WTC11 (cell line): Measurements from ENCODE around the gene ADCY5.

ENCODE experiments used
- ATF3 ChIP-seq: sonication (generic); formaldehyde crosslinking; conservative IDR thresholded peaks from 2 replicates; pipeline ENCODE4 v1.8.1; 2022; ENCODE audit warnings: mild to moderate bottlenecking, missing genetic modification reagents
- CREM ChIP-seq: sonication (generic); formaldehyde crosslinking; IDR thresholded peaks from 2 replicates; pipeline ENCODE4 v1.8.1; 2022; ENCODE audit warnings: mild to moderate bottlenecking, missing genetic modification reagents, moderate library complexity
- CTCF ChIP-seq: fragments of 200-600 bp; IDR thresholded peaks from 2 replicates; pipeline ENCODE4 v1.8.0; 2022; ENCODE audit warnings: antibody characterized with exemption
- ETV6 ChIP-seq: sonication (generic); formaldehyde crosslinking; IDR thresholded peaks from 2 replicates; pipeline ENCODE4 v1.8.1; 2022; ENCODE audit warnings: mild to moderate bottlenecking, missing genetic modification reagents
- FOXJ3 ChIP-seq: sonication (generic); formaldehyde crosslinking; IDR thresholded peaks from 2 replicates; pipeline ENCODE4 v1.9.0; 2021; ENCODE audit warnings: missing genetic modification reagents, mild to moderate bottlenecking, borderline replicate concordance
- FOXP4 ChIP-seq: sonication (generic); formaldehyde crosslinking; IDR thresholded peaks from 2 replicates; pipeline ENCODE4 v1.8.0; 2022; ENCODE audit warnings: mild to moderate bottlenecking, missing genetic modification reagents
- MAX ChIP-seq: sonication (generic); formaldehyde crosslinking; IDR thresholded peaks from 2 replicates; pipeline ENCODE4 v1.8.0; 2022; ENCODE audit warnings: mild to moderate bottlenecking, missing genetic modification reagents
- NFYB ChIP-seq: sonication (generic); formaldehyde crosslinking; conservative IDR thresholded peaks from 2 replicates; pipeline ENCODE4 v1.8.0; 2022; ENCODE audit warnings: low read depth, missing genetic modification reagents
- NR3C1 ChIP-seq: sonication (generic); formaldehyde crosslinking; conservative IDR thresholded peaks from 2 replicates; pipeline ENCODE4 v1.8.1; 2023; ENCODE audit warnings: low read depth, mild to moderate bottlenecking, missing genetic modification reagents
- SP1 ChIP-seq: sonication (generic); formaldehyde crosslinking; conservative IDR thresholded peaks from 2 replicates; pipeline ENCODE4 v1.8.1; 2022; ENCODE audit warnings: missing genetic modification reagents
- TEAD4 ChIP-seq: sonication (generic); formaldehyde crosslinking; IDR thresholded peaks from 2 replicates; pipeline ENCODE4 v1.8.0; 2022; ENCODE audit warnings: mild to moderate bottlenecking, missing genetic modification reagents
- TP53 ChIP-seq: sonication (generic); formaldehyde crosslinking; IDR thresholded peaks from 2 replicates; pipeline ENCODE4 v1.8.1; 2023; ENCODE audit warnings: mild to moderate bottlenecking, missing genetic modification reagents
- ZNF317 ChIP-seq: sonication (generic); formaldehyde crosslinking; IDR thresholded peaks from 2 replicates; pipeline ENCODE4 v1.8.1; 2023; ENCODE audit warnings: low read depth, mild to moderate bottlenecking, moderate library complexity, missing genetic modification reagents, borderline replicate concordance
- ZNF425 ChIP-seq: fragments of 250-450 bp; sonication (Bioruptor Pico); conservative IDR thresholded peaks from 2 replicates; pipeline ENCODE4 v1.9.0; 2021; ENCODE audit warnings: mild to moderate bottlenecking

- TF ChIP-seq CTCF (no peak), TP53 (CRISPR knock-in tag) (no peak), TEAD4 (CRISPR knock-in tag) (no peak), NR3C1 (CRISPR knock-in tag) (no peak), ZNF425 (no peak), FOXJ3 (no peak), FOXP4 (no peak), NFYB (no peak), ETV6 (CRISPR knock-in tag) (no peak), CREM (CRISPR knock-in tag) (no peak), ATF3 (CRISPR knock-in tag) (no peak), SP1 (no peak), MAX (CRISPR knock-in tag) (no peak), ZNF317 (no peak)
These were observed 35.9 kb downstream of the ADCY5 start for GRCh38 chr3:123412811-123413604.
